Germinal center (tissue), 1 donor: ENCODE data around the gene CHST11.

Source experiments
- DNase-seq: peaks from one replicate; pipeline ENCODE4 v3.0.0; 2012; ENCODE audit warnings: mixed read lengths, low spot score

The CHST11 gene

GRCh38 chr12:104433061-104433460 lies 23.7 kb upstream of the CHST11 start:
- no peak for DNase-seq

DNA sequence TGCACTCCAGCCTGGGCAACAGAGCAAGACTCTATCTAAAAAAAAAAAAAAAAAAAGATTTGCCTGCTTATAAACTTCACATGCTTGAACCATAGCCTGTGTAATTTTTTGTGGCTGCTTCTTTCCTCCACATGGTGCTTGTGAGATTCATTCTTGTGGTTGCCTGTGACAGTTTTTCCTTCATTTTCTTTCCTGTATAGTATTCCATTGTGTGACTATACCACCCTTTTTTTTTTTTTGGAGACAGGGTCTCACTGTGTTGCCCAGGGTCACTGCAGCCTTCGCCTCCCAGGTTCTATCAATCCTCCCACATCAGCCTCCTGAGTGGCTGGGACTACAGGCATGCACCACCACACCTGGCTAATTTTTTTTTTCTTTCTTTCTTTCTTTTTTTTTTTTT lies 22.6 kb upstream of the CHST11 start:
- DNase-seq = no peak

GRCh38 chr12:104435175-104435574 lies 21.6 kb upstream of the CHST11 start:
- no peak for DNase-seq

- no peak for DNase-seq
Observed at GRCh38 chr12:104435765-104436164, 21.0 kb upstream of the CHST11 start.

DNA sequence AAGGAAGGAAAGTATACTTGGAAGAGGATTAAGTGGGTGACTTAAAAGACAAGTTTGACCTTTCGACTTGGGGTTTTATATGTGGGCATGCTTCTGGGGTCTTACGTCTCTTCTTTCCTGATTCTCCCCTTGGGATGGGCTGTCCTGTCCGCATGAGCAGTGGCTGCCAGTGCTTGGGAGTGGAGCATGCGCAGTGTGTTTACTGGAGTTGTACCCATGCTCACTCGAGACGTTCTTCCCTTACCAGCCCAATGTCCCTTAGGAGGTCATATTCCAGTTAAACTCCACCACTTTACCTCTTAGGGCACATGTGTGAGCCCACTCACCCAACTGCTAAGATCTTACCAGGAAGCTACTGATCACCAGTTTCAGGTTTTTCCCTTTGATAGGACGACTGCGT lies 20.0 kb upstream of the CHST11 start:
- no peak for DNase-seq

DNA sequence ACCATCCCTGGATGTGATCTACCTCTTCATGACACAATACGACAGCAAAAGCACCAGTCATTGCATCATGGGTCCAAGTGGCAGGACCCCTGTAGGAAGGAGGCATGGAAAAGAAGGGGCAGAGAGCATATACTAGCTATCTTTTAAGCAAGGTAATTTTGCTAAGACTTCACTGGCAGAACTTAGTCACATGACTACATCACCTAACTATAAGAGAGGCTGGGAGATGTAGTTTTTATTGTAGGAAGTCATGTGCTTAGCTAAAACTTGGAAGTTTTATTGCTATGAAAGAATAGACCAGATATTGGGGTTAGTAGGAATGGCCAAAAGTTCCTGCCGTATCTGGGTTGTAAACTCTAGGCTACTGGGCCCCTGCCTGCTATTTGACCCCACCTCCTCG lies 18.6 kb upstream of the CHST11 start:
- DNase-seq = no peak

DNA sequence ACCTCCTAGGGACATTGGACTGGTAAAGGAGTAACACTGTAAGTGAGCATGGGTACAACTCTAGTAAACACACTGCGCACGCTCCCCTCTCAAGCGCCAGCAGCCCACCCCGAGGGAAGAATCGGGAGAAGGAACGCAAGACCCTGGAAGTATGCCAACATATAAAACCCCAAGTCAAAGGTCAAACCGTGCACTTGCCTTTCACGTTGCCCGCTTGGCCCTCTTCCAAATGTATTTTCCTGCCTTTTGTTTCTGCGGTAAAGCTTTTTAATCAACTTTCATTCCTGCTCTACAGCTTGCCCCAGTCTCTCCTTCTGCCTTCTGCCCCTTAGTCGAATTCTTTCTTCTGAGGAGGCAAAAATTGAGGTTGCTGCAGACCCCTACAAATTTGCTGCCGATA lies 17.6 kb upstream of the CHST11 start:
- no peak for DNase-seq

DNA sequence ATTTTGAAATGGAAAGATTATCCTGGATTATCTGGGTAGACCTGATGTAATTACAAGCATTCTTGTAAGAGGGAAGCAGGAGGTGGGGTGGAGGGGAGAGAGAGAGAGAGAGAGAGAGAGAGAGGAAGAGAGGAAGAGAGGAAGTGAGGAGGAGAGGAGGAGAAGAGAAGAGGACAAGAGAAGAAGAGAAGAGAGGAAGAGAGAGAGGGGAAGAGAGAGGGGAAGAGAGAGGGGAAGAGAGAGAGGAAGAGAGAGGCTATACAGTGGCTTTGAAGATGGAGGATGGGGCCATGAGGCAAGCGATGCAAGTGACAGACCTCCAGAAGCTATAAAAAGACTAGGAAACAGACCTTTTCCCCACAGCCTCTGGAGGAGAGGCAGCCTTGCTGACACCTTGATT lies 13.7 kb upstream of the CHST11 start:
- DNase-seq = no peak

DNA sequence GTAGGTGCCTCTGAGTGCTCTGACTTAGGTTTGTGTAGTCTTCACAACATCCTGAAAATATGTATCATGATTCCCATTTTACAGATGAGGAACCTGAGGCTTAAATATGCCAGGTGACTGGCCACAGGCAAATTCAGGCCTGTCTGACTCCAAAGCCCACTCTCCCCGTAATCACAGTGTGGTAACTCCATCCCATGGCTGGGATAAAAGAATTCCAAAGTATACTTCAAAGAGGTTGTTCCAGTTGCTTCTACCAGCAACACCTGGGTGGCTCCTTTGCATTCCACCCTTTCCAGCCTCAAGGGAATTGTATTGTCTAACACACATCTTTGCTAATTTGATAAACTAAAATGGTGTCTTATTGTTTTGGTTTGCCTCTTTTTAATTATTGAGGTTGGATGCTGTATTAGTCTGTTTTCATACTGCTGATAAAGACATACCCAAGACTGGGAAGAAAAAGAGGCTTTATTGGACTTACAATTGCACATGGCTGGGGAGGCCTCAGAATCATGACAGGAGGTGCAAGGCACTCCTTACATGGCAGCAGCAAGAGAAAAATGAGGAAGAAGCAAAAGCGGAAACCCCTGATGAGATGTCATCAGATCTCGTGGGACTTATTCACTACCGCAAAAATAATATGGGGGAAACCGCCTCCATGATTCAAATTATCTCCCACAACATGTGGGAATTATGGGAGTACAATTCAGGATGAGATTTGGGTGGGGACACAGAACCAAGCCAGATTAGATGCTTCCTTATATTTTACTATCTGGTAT lies 9.9 kb upstream of the CHST11 start:
- DNase-seq = no peak

- no peak for DNase-seq
Observed at GRCh38 chr12:104448031-104448430, 8.7 kb upstream of the CHST11 start.

- DNase-seq = no peak
Observed at GRCh38 chr12:104448451-104448850, 8.3 kb upstream of the CHST11 start.

DNA sequence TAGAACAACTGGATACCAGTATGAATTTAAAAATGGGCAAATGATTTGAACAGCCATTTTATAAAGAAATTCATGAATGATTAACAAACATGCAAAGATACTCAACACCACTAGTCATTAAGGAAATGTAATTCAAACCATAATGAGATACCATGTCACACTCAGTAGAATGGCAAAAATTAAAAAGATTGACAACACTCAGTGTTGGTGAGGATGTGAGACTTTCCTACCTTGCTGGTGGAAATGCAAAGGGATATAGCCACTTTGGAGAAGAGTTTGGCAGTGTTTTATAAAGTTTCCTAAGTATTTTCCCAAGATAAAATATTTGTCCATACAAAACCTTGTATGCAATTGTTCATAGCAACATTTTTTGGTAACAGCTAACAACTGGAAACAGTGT lies 6.0 kb upstream of the CHST11 start:
- no peak for DNase-seq

DNA sequence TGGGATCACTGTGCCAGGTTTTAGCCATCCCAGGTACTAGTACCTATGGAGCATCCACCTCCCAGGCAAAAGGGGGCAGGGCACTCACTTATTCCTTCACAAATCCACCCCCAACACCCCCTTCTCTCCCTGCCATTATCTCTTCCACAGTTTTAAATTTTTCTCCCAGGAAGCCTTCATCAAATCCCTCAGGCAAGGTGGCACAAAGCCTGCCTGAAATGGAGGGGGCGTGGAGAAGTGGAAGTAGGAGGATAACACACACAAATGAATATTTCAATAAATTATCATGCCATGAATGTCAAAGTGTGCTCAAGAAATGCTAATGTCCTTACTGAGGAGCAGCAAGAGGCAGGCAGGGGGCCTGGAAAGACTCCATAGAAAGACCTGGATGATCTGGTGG lies 4.7 kb upstream of the CHST11 start:
- DNase-seq = no peak

- DNase-seq = no peak
Observed at GRCh38 chr12:104453133-104453532, 3.6 kb upstream of the CHST11 start.

GRCh38 chr12:104454997-104455396 lies 1.8 kb upstream of the CHST11 start:
- no peak for DNase-seq

DNA sequence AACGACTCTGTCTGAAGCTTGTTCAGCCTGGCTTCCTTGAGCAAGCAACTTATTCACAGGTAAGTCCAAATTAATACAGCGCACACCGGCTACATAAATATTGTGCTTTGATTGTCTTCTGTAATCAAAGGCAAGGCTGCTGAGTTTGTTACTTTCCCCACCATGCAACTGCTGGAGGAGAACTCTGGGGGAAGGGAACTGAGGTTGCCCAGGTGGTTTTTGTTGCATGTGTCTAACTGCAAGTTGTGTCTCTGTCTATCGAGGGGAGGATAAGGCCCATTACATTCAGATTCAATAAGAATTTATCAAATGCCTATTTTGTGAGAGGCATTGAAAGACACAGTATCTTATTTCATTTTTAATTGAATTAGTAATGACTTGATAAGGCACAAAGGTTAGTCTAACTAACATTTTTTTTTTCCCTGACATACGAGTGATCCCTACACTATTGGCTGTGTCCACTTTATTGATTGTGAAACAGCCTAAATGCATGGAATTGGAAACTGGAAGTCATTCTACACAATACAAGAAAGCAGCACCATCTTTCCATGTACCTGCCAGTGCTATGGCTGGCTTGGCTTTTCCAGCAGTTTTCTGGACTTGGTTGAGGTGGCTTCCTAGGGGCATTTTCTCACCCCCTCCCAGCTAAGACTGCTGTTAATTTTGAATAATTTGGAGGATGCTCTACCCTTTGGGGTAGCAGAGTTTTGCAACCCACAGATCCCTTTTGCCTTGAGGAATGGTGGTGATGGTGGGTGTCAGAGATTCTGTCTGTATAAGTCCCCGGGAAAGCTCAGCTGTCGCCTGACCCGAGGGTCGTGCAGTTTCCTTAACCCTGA lies 951 bp upstream of the CHST11 start:
- DNase-seq = no peak

GRCh38 chr12:104456950-104457745 lies 400 bp downstream of the CHST11 start:
- DNase-seq = peak; percentile 59

- DNase-seq = peak; percentile 71
Observed at GRCh38 chr12:104457746-104458693, 1.3 kb downstream of the CHST11 start.

DNA sequence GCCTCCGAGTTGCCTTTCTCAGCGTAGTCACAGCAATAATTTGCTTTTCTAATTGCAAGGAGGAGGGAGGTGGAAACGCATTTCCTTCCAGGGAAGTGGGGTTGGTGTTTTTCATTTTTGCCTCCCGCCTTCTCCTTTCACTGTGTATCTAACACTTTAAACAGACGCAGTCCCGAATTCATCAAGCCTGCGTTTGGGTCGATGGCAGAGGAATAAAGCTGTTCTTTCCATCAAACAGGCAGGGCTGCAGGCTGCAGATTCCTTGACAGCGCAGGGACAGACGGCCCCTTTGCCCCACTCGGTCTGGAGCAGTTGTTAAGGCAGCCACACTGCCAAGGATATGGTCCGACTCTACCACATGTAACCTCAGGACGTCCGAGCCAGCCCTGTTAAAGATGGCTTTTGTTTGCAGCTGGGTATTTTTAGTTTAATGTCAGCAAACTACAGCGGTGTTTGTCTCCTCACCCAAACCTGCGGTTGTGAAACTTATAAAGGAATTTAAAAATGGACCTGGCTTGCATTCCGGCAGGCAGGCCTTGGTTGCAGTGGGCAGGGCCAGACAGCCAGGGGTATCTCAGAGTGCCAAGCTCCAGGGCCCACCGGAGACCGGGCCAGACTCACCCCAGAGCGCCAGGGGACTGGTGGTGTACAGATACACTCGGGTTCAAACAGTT lies 2.1 kb downstream of the CHST11 start:
- DNase-seq = peak; percentile 28

DNA sequence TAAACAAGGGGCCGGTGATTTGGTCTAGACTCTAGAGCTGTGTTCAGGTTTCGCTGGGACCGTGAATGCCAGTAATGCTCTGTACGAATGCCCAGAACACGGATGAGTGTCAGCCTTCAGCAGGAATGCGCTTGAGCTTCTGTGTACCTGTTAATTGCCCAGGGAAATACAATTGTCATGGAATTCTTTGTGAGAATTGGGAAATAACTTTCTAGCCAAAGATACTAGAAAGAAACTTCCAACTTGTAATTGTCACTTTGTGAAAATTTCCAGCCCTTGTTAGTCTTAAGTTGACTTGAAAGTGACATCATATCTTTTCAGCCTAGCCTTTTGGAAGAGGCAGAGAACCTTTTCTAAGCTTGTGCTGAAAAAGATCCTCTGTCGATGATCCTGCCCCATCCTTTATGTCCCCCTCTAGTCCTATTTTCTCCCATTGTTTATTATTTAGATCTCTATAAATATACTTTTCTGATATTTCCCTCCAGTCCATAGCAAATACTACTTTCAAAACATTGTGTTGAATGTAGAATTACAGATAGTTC lies 2.7 kb downstream of the CHST11 start:
- DNase-seq = no peak
